CD14-positive monocyte (primary cell): ENCODE data around the gene DOCK10. TPM values are rescaled to one million over a fixed set of nuclear protein-coding genes. Genes with fewer than 3 reads are reported as not detected.

ENCODE experiments used
- DNase-seq, 3 donors: peaks; one replicate each; pipeline ENCODE4 v3.0.0-alpha.2; 2011 to 2022
- H2AFZ ChIP-seq: 2 replicates; pipeline ENCODE4 v1.6.0; 2012; ENCODE audit warnings: mild to moderate bottlenecking, low read depth, low read length, inconsistent platforms; ENCODE audit not compliant: insufficient read depth, poor library complexity, severe bottlenecking
- H3K27ac ChIP-seq, 2 donors: 1 replicate in 1 of 2; 2 replicates in 1 of 2; pipeline ENCODE4 v1.5.1; 2012 to 2013; ENCODE audit warnings: low read length in 2 of 2, control low read depth in 1 of 2, inconsistent platforms in 1 of 2, low read depth in 1 of 2, mild to moderate bottlenecking in 1 of 2
- H3K27me3 ChIP-seq, 2 donors: one replicate each; pipeline versions ENCODE4 v1.6.0 to v1.6.1; 2011 to 2013; ENCODE audit warnings: low read length in 2 of 2; ENCODE audit not compliant: control insufficient read depth in 2 of 2, insufficient read depth in 2 of 2
- H3K36me3 ChIP-seq, 2 donors: replicated peaks in 1 of 2; 1 replicate in 1 of 2; 2 replicates in 1 of 2; pipeline versions ENCODE4 v1.5.1 to v1.6.1; 2012 to 2013; ENCODE audit warnings: low read length in 2 of 2, control low read depth in 1 of 2, inconsistent platforms in 1 of 2, mild to moderate bottlenecking in 1 of 2; ENCODE audit not compliant: insufficient read depth in 2 of 2, control insufficient read depth in 1 of 2
- H3K4me1 ChIP-seq, 2 donors: 1 replicate in 1 of 2; 2 replicates in 1 of 2; pipeline versions ENCODE4 v1.5.1 to v1.6.1; 2012 to 2013; ENCODE audit warnings: low read length in 2 of 2, control low read depth in 1 of 2, inconsistent platforms in 1 of 2, mild to moderate bottlenecking in 1 of 2, moderate library complexity in 1 of 2; ENCODE audit not compliant: insufficient read depth in 2 of 2, control insufficient read depth in 1 of 2
- H3K4me2 ChIP-seq: replicated peaks from 2 replicates; pipeline ENCODE3; 2012; ENCODE audit warnings: low read length, moderate library complexity, mild to moderate bottlenecking; ENCODE audit not compliant: poor library complexity, severe bottlenecking; ENCODE audit errors: extremely low read depth
- H3K4me3 ChIP-seq, 3 experiments: fragments of 200-600 bp in 1 of 3; sonication (generic) in 1 of 3; replicated peaks in 1 of 3; 1 replicate in 2 of 3; 2 replicates in 1 of 3; pipeline ENCODE4 v1.5.1; 2011 to 2013; ENCODE audit warnings: low read length in 3 of 3, mild to moderate bottlenecking in 3 of 3, control low read depth in 2 of 3, low read depth in 2 of 3, inconsistent platforms in 1 of 3, moderate library complexity in 1 of 3
- H3K79me2 ChIP-seq: 2 replicates; pipeline ENCODE4 v1.6.0; 2012; ENCODE audit warnings: mild to moderate bottlenecking, control low read depth, inconsistent platforms, low read length, moderate library complexity; ENCODE audit not compliant: insufficient read depth
- H3K9ac ChIP-seq: 2 replicates; pipeline ENCODE4 v1.6.0; 2017; ENCODE audit warnings: low read length, mild to moderate bottlenecking; ENCODE audit not compliant: insufficient read depth, poor library complexity, severe bottlenecking
- H3K9me3 ChIP-seq, 2 donors: replicated peaks in 1 of 2; 1 replicate in 1 of 2; 2 replicates in 1 of 2; pipeline versions ENCODE4 v1.5.1 to v1.6.1; 2012 to 2013; ENCODE audit warnings: low read length in 2 of 2, control low read depth in 1 of 2; ENCODE audit not compliant: control insufficient read depth in 1 of 2, insufficient read depth in 1 of 2
- H4K20me1 ChIP-seq: 2 replicates; pipeline ENCODE4 v1.6.0; 2012; ENCODE audit warnings: mild to moderate bottlenecking, low read length, control low read depth, moderate library complexity; ENCODE audit not compliant: insufficient read depth
- H3K27ac Mint-ChIP-seq, 7 donors: one replicate each; pipeline ENCODE4 v1.8.0; 2020; ENCODE audit warnings: mild to moderate bottlenecking in 7 of 7, mixed read lengths in 7 of 7, moderate library complexity in 6 of 7, inconsistent platforms in 2 of 7
- H3K27me3 Mint-ChIP-seq, 3 donors: one replicate each; pipeline ENCODE4 v1.8.0; 2021 to 2022; ENCODE audit warnings: low read depth in 3 of 3, mild to moderate bottlenecking in 3 of 3, mixed read lengths in 3 of 3, moderate library complexity in 3 of 3, inconsistent platforms in 1 of 3
- H3K36me3 Mint-ChIP-seq, 2 donors: one replicate each; pipeline ENCODE4 v1.8.0; 2020; ENCODE audit warnings: mixed read lengths in 2 of 2, inconsistent platforms in 1 of 2, mild to moderate bottlenecking in 1 of 2
- H3K4me1 Mint-ChIP-seq: one replicate; pipeline ENCODE4 v1.8.0; 2020; ENCODE audit warnings: mild to moderate bottlenecking, mixed read lengths
- H3K4me3 Mint-ChIP-seq, 2 donors: one replicate each; pipeline ENCODE4 v1.8.0; 2020; ENCODE audit warnings: mild to moderate bottlenecking in 2 of 2, mixed read lengths in 2 of 2, moderate library complexity in 1 of 2
- H3K9me3 Mint-ChIP-seq, 7 donors: one replicate each; pipeline ENCODE4 v1.8.0; 2020 to 2022; ENCODE audit warnings: mixed read lengths in 7 of 7, mild to moderate bottlenecking in 6 of 7, moderate library complexity in 6 of 7, inconsistent platforms in 2 of 7
- CTCF ChIP-seq: fragments of 200-600 bp; IDR thresholded peaks from one replicate; pipeline ENCODE4 v1.8.0; 2022; ENCODE audit warnings: antibody characterized with exemption, mild to moderate bottlenecking
- WGBS: methylation state at CpG from one replicate; pipeline ENCODE4 v1.1.5; 2013; ENCODE audit warnings: missing lambda C conversion rate; ENCODE audit not compliant: insufficient coverage; 5-methylcytosine and 5-hydroxymethylcytosine counted together
- intact Hi-C, 2 donors: fragments of 100-400 bp; cut with micrococcal nuclease; formaldehyde crosslinking; loops; one replicate each; pipeline versions ENCODE4 v1.15.0 to v1.15.1; 2023
- polyA plus RNA-seq, 3 donors: library from polyadenylated mRNA; depleted of rRNA in 1 of 3; unstranded in 2 of 3; stranded (reverse) in 1 of 3; fragments of 300-500 nt in 2 of 3; fragments of >200 nt in 1 of 3; fragmentation: Illumina TruSeq in 2 of 3; gene quantifications; 1 replicate in 2 of 3; 2 replicates in 1 of 3; pipeline ENCODE4 v1.2.3, GENCODE V29; 2012 to 2021

Gene DOCK10
- polyA plus RNA-seq, 3 donors, result 9.5 to 30.9 (median 16.5) TPM

- H3K4me3 ChIP-seq, result peak overlapping the region in 1 of 3 experiments; percentile 40
- peak overlapping the region in 1 of 2 donors; percentile 59 for H3K27ac ChIP-seq
- no peaks in the 10 kb centered on the region for H3K27me3 ChIP-seq
- peaks cover 0 to 3% (median 0%) of the 10 kb centered on the region in 3 donors for H3K27me3 Mint-ChIP-seq
- TF ChIP-seq CTCF, result no peak
- no peaks in the 10 kb centered on the region for H3K9me3 ChIP-seq
- peaks cover 28 to 36% of the 10 kb centered on the region in 2 donors for H3K36me3 Mint-ChIP-seq
- no peak overlapping the region for H2AFZ ChIP-seq
- H3K4me1 ChIP-seq, result peaks cover 63 to 69% of the 10 kb centered on the region in 2 donors
- peak overlapping the region in 1 of 2 donors; percentile 30 for H3K4me3 Mint-ChIP-seq
- no peaks in the 10 kb centered on the region for H4K20me1 ChIP-seq
- H3K79me2 ChIP-seq, result peaks cover 80% of the 10 kb centered on the region
- peak overlapping the region; percentile 62 for H3K4me2 ChIP-seq
- H3K9ac ChIP-seq, result no peak overlapping the region
- intact Hi-C loops, result no loop called here
- H3K4me1 Mint-ChIP-seq, result peaks cover 69% of the 10 kb centered on the region
- H3K9me3 Mint-ChIP-seq, result no peaks in the 10 kb centered on the region
- peak in 2 of 3 donors; percentile 51 to 52 for DNase-seq
- H3K27ac Mint-ChIP-seq, result peak overlapping the region; percentile 65 to 91 (median 88)
- WGBS, result 0% methylated on average over 1 of the region's 3 CpGs
- H3K36me3 ChIP-seq, result peaks cover 0 to 11% of the 10 kb centered on the region in 2 donors
Measured at GRCh38 chr2:224932522-224932921, 109.7 kb downstream of the DOCK10 start.

- peaks cover 0 to 7% (median 0%) of the 10 kb centered on the region in 3 donors for H3K27me3 Mint-ChIP-seq
- Histone ChIP-seq H3K9ac (no peak overlapping the region), H3K36me3 (peaks cover 0 to 11% of the 10 kb centered on the region in 2 donors), H3K9me3 (no peaks in the 10 kb centered on the region), H4K20me1 (no peaks in the 10 kb centered on the region), H3K27ac (peak overlapping the region in 1 of 2 donors; percentile 59), H3K79me2 (peaks cover 75% of the 10 kb centered on the region), H3K4me1 (peaks cover 67 to 71% of the 10 kb centered on the region in 2 donors), H3K27me3 (no peaks in the 10 kb centered on the region), H3K4me3 (peak overlapping the region in 1 of 3 experiments; percentile 40), H3K4me2 (peak overlapping the region; percentile 62), H2AFZ (no peak overlapping the region)
- peaks cover 0 to 3% (median 0%) of the 10 kb centered on the region in 7 donors for H3K9me3 Mint-ChIP-seq
- intact Hi-C loops, result no loop called here
- no peak for TF ChIP-seq CTCF
- H3K4me1 Mint-ChIP-seq, result peaks cover 73% of the 10 kb centered on the region
- no peak overlapping the region for H3K4me3 Mint-ChIP-seq
- peaks cover 32 to 40% of the 10 kb centered on the region in 2 donors for H3K36me3 Mint-ChIP-seq
- H3K27ac Mint-ChIP-seq, result peak overlapping the region; percentile 0 to 91 (median 81)
- WGBS, result 67% methylated on average over 1 of the region's 4 CpGs
- DNase-seq, result no peak
Measured at GRCh38 chr2:224931956-224932355, 110.3 kb downstream of the DOCK10 start.
